Hematopoietic multipotent progenitor cell treated with erythropoietin and hydrocortisone succinate and interleukin-3 and kit ligand, for 15 days (in vitro differentiated cells): ENCODE results near the gene RASL10B.
A peak's percentile ranks its signal among the peaks of the same experiment; 100 is the strongest.
"Not testable (repeated sequence)": the region's sequence is repeated elsewhere in the genome, so short reads cannot be mapped to it uniquely, and the experiment has no call there.

Experiments used
- DNase-seq: peaks from one replicate; pipeline ENCODE4 v3.0.0-alpha.2; 2015; ENCODE audit warnings: low spot score

RASL10B gene, protein sequence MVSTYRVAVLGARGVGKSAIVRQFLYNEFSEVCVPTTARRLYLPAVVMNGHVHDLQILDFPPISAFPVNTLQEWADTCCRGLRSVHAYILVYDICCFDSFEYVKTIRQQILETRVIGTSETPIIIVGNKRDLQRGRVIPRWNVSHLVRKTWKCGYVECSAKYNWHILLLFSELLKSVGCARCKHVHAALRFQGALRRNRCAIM

DNA sequence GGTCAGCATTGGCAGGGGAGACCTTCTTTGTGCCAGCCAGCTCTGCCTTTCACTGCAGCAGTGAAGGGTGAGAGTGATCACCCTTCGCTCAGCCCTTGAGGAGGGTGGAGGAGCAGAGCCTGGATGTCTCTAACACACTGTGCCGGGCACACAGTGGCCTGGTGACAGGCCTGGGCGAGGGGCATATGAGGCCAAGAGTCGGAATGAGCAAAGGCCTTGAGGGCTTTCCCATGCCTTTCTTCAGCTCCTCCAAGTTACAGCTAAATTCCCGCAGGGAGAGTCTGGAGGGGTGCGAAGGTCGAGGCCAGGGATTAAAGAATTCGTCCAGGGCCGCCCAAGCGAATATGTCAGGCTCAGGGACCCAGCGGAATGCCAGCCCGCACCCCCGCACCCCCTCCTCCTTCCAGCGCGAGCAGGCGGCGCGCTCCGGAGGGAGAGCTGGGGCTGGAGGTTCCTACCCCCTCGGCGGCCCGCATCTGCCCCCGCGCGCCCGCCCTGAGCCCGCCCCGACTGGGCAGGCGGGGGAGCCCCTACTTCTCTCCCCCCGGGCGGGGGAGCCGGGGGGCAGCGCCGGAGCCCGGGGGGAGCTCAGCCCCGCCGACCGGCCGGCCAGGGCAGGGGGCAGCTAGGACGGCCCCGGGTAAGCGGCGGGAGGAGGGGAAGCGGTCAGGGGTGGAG is at the start of gene RASL10B:
Gene RASL10B (plus strand): TSS at position 401 of the 678 bp plus-strand sequence. CDS start 3,546 bp downstream, outside the sequence.
- DNase-seq = no peak

DNA sequence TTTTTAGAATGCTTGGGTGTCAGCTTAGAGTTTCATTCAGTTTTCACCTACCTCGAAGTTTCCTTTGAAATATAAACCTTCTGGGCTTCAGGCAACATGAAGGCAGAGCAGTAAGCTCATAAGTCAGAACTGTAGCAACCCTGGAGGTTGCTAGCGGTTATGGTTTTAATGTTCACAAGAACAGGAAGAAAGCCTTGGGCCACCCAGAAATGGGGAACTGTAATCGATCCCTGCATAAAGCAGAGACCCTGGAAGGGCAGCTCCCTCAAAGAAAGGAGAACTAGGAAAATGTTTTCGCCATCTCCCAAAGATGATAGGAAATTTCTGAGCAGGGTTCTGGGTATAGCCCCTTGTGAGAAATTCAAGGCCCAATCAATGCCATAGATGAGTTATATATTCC is 47.8 kb upstream of the RASL10B start:
- no peak for DNase-seq

DNA sequence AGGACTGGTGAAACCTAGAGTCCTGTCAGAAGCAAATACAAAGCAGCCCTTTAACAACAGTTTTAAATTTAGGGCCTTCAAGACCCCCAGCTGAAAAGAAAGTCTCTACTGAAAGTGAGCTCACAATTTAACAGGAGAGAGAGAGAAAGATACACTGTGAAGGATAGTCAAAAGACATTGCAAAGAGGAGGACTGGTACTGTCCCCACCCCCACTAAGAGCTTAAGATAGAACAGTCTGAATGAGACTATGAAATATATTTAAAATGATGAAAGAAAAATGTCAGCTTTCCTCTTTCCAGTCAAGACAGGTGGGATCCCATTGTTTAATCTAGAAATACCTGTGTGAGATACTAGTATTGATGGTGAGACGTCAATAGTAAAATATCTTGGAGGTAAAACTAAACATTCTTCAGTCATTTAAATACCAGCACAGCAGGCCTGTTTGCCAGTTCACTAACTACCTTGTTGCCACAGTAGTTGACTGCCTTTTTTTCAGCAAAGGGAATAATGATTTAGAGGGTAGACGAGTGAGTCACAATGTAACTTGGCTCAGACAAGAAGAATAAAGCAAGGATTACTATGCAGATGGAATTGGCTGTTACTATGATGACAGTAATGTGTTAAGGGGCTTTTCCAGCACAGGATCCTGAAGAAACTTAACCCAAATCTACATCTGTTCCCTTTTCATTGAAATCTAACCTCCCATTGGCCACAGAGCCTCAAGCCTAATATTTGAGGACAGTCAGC is 47.2 kb upstream of the RASL10B start:
- DNase-seq = no peak

DNA sequence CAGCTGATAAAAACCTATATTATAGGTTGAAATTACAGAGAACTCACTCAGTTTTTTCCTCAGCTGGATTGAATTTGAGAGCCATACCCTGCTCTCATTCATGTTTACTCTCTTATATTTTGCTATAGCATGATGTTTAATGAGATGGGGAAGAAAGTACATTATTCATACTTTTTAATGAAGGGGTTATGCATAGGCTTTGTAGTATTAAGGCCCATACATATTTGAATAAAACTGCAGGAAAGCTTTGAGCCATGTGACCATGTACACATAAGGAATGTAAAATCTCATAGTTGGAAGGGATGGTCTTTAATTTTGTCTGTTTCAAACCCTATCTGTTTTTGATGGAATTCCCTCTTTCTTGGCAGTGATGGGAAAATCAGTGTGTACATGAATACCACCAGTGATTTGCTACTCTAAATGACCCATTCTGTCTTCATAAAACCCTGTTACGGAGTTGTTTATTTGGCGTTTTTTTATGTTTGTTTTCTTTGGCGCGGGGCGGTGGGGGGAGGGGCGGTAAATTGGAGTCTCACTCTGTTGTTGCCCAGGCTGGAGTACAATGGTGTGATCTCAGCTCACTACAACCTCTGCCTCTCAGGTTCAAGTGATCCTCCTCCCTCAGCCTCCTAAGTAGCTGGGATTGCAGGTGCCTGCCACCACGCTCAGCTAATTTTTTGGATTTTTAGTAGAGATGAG is 38.8 kb upstream of the RASL10B start:
- DNase-seq = no peak

DNA sequence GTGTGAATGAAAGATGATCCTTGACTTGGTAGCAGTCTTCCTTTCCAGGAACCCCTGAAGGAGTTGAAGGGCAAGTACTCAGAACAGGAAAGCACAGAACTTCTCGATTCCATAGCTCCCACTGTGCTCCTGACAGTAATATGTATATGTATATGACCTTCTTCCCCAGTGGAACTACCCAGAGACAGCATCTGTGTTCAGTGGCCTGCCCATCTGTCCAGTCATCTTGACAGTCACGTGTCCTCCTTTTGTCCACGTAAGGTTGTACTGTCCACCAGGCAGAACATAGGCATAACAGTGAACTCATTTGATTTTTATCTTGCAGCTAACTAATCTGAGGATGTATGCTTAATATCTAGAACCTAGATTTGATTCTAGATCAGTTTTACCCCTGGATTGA is 37.8 kb upstream of the RASL10B start:
- no peak for DNase-seq

DNA sequence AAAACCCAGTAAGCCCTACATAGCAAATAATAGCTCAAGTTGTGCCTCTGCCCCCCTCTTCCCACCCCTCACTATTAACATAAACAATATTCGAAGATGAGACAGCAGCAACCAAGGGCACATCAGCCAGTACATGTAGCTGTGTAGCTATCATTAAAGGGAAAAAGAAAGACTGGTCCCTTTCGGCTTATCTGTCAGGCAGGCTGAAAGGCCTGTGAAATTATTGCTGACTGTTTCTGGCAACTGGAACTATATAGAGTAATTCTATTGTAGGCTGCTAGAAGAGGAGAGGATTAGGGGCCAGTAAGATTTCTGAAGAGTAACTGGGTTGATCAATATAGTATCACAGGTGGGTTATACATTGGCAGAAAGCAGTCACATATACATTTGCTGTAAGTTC is 36.5 kb upstream of the RASL10B start:
- DNase-seq = peak; percentile 21

DNA sequence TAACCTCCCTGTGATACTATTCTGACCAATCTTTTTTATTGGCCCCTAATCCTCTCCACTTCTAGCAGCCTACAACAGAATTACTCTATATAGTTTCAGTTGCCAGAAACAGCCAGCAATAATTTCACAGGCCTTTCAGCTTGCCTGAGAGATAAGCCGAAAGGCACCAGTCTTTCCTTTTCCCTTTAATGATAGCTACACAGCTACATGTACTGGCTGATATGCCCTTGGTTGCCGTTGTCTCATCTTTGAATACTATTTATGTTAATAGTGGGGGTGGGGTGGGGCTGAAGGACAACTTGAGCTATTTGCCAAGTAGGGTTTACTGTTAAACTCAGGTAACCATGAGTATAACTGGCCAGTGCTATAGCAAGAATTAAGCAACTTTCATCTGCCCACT is 35.8 kb upstream of the RASL10B start:
- peak; percentile 34 for DNase-seq

DNA sequence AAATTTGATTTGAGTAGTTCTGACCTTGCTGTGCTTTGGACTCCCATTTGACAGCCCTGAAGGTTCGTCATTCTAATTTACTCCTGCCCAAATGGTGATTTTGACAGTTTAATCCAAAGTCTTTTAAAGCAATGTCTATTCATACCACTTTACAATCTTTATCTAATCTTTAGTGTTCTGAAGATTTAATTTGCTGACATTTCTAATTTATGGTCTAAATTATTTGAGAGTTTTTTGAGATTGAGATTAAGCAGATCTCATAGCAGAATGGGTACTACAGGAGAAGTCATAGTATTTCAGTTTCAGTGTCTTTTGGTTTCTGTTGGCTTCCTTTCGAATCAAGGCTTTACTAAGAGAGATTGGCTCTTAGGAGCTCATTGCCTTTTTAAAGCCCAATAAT is 32.6 kb upstream of the RASL10B start:
- DNase-seq = no peak

DNA sequence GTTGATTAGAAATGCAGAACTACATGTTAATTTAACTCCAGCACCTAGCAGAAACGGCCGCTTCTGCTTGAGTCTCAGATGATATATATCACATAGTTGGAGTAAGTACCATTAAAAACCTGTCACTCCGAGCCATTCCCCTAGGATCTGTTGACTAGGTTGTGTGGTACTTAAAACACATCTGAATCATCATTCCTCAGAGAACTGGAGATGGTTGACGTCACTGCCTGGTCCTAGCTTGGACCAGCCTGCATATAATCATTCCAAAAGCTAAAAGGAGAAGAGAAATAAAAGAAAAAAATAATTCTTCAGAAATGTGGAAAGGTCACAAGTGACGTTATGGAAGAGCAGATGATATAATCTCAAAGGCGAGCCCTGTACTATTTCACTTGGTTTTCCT is 31.3 kb upstream of the RASL10B start:
- no peak for DNase-seq

DNA sequence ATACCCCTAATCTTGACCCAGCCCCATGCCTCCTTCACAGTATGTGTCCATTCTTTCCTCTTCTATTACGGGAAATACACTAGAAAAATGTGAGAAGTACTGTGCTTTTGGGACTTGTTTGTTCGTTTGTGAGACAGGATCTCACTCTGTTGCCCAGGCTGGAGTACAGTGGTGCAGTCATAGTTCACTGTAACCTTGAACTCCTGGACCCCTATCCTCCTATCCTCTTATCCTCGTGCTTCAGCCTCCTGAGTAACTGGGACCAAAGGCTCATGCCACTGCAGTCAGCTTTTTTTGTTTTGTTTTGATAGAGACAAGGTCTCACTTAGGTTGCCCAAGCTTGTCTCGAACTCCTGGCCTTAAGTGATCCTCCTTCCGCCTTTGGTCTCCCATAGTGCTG is 29.9 kb upstream of the RASL10B start:
- no peak for DNase-seq

DNA sequence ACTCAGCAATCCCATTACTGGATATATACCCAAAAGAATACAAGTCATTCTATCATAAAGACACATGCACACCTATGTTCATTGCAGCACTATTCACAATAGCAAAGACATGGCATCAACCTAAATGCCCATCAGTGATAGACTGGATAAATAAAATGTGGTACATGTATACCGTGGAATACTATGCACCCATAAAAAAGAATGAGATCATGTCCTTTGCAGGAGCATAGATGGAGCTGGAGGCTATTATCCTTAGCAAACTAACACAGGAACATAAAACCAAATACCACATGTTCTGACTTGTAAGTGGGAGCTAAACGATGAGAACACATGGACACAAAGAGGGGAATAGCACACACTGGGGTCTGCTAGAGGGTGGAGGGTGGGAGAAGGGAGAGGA is 28.1 kb upstream of the RASL10B start:
- DNase-seq = not testable (repeated sequence)

DNA sequence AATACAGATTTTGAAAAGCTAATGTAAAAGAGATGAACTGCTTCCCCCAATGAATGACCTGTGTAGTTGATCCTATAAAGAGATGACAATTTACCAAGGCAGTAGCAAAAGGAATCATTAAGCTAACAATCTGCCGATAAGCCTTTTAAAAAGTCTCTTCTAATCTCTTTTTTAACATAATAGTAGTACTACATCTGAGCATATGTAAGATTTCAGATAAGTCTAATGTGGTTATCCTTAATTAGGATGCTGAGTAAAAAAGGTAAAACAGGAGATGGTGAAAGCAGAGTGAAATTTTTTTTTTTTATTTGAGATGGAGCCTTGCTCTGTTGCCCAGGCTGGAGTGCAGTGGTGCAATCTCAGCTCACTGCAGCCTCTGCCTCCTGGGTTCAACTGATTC is 26.2 kb upstream of the RASL10B start:
- DNase-seq = no peak

DNA sequence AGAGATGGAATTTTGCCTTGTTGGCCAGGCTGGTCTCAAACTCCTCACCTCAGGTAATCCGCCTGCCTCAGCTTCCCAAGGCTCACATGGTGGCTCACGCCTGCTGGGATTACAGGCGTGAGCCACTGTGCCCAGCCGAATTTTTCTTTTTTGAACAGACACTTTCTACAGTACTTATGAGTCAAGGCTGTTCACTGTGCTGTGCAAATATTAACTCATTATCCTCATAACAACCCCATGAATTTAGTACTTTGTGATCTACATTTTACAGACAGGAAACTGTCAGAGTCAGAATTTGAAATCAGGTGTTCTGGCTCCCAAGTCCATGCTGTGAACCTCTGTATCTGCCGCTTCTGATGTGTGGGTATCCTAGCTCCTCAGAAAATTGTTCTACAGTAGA is 25.7 kb upstream of the RASL10B start:
- DNase-seq = no peak

DNA sequence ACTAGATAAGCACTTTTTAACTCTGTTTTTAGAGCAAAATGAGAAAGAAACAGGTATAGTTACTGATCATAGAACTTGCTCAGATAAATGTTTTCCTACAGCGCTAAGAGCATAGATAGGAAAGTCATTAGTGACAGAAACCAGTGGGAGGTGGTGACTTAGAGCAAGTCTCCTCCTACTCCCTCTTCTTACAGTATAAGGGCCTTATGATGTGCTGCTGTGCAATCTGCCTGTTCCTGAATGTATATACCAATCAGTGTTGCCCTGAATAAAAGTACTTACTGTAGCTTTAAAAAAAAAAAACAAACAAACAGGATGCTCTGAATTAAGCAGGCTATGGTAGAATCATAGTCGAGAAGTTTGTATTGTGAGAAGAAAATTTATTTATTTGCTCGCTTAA is 23.3 kb upstream of the RASL10B start:
- no peak for DNase-seq

DNA sequence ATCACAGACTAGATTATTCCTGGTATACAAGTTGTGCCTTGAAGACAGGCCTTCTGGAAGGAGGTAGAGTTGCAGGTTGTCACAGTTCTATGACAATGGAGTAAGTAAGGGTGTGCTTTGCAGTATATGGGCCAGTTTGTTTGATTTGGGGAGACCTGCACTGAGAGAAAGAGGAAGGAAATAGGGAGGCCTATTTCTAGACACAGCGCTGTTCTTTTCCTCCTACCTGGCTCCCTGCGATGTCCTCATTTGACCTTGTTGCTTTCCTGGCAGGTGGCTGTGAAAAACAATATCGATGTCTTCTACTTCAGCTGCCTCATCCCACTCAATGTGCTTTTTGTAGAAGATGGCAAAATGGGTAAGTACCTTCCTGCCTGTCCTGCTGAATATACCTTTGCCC is 22.5 kb upstream of the RASL10B start:
- no peak for DNase-seq

DNA sequence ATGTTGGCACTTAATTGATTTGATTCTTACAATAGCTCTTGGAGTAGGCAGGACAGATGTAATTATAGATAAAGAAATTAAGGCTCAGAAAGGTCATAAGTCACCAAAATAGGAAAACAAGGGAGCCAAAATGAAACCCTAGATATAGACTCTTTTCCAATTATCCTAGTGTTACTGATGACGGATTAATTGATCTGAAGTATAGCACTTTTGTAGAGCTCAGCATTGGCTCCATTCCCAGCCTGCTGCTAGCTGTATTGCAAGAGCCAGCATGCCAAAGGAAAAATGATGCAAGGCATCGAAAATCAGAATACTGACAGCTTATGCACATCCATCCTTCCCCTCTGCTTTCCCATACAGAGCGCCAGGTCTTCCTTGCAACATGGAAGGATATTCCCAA is 21.6 kb upstream of the RASL10B start:
- no peak for DNase-seq

DNA sequence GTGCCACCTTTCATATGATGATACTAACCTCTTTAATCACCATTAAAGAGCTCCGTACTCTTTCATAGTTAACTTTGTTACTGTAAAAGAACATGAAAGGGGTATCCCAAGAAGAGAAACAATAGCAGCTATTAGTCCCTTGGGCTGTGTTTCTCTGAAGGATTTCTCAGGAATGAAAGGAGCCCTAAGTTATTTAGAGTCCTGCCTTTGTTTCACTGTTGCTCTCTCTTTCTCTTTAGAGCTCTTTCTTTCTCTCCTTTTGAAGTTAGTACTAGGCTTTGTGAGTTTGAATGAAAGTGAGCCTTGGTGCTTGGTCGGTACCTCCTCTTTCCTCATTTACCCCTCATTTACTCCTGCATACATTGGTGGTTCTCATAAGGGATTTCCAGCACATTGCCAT is 20.5 kb upstream of the RASL10B start:
- no peak for DNase-seq

DNA sequence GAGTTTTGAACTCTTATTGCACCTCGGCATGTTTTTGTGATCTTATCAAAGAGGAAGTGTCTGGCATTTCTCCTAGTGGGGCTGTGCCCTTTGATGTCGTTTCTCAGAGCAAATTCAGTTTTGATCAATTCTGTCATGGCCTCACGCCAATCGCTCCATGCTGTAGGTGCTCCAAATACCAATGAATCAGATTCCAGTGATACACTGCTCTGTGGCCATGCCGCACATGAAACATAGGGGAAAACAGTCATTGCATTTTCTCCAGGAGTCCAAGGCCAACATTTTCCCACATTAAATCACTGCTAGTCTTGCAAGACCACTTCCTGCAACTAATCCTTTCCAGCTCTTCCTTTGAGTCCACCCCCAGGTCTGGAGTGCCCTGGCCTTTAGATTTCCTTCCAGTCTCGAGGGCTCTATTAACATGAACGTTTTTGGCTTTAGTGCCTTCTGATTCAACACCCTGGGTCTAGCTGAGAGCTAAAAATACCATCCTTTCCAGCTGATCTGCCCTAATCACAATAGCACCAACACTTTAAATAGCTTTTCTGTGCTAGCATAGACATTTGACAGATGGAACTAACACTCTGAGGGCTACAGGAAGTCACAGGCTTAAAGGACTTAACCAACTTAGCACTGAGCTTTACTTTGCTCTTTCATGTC is 18.2 kb upstream of the RASL10B start:
- no peak for DNase-seq

DNA sequence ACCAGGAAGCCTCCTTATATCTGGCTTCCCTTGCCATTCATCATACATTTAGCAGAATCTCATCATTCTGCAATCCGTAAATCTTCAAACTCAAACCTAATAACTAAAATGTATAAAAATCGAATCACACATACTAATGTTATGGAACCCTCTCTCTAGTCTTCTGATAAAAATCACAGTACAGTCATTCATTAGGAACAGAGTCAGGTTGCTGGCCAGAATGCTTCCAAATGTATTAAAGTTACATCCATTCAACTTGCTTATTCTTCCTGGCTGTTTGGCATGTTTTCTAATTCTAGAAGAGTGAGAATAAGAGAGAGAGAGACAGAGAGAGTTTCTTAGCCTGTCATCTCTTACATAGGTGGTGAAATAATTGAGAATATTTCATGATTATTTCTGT is 16.5 kb upstream of the RASL10B start:
- no peak for DNase-seq

DNA sequence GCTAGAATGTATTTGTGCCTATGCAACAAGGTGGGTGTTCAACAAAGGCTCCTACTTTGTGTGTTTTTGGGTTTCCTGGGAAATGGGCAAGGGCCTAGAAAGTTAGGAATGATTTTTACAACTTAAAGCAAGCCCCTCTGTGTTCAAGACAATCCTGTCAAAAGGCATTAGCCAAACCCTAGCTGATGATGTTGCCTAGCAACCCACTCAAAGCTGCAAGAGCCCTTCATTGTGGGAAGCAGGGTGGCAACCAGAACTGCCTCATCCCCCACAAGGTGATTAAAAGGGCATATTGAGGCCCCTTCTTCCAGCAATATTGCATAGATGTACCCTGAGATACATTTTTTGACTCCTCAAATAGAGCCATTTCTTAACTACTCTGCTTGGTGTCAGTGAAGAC is 16.0 kb upstream of the RASL10B start:
- DNase-seq = no peak

DNA sequence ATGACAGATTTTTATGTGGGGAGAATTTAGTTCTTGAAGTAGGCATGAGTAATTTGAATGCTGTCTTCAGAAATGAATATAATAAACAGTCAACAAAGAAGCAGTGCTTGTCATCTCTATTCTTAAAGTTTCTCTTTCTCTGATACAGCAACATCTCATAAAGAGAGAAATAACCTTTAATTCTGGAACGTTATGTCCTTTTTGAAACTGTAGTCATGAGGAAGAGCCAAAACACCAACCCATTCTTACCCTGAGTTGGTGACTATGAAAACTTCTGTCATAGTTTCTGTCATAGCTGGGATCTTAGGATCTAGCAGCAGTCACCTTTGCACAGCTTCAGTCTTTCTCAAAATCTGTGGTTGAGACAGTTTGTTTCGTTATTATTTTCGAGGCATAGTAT is 15.3 kb upstream of the RASL10B start:
- DNase-seq = no peak

DNA sequence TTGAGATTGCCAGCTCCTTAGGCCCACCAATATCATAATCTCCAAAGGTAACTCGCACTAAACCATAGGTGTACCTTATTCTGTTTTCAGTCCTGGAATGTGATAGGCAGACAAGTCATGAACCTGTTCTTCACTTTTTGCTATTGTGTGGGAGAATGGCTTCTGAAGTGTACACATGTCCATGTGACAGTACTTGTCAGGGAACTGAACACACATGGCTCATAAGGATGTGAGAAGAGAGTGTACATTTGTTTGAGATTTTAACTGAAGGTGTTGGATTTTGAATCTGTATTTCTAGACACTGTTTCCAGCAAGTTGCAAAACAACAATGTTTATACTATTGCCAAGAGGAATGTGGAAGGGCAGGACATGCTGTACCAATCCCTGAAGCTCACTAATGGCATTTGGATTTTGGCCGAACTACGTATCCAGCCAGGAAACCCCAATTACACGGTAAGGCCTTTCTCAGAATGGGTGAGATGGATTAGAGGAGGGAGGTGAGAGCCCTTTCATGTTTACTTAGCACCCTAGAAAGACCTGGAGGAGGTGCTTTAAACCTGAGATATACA is 14.5 kb upstream of the RASL10B start:
- no peak for DNase-seq
